Stomach (tissue), 4 donors: ENCODE measurements around the gene RPS6KA1.

ENCODE experiments used
- CTCF ChIP-seq, 7 experiments: fragments of 450-650 bp in 4 of 7; fragments of 200-600 bp in 3 of 7; sonication (generic) in 3 of 7; IDR thresholded peaks; one replicate each; pipeline ENCODE4 v1.5.1; 2016 to 2019; ENCODE audit warnings: antibody characterized with exemption in 7 of 7, control low read depth in 2 of 7, mild to moderate bottlenecking in 1 of 7
- EP300 ChIP-seq: sonication (generic); formaldehyde crosslinking; IDR thresholded peaks from one replicate; pipeline ENCODE4 v1.6.1; 2017; ENCODE audit warnings: antibody characterized with exemption
- POLR2A ChIP-seq, 4 donors: fragments of 450-650 bp; IDR thresholded peaks; one replicate each; pipeline ENCODE4 v1.6.1; 2016; ENCODE audit warnings: antibody characterized with exemption in 4 of 4, control low read depth in 2 of 4, mild to moderate bottlenecking in 1 of 4, moderate library complexity in 1 of 4
- POLR2AphosphoS5 ChIP-seq, 3 donors: sonication (generic); formaldehyde crosslinking; IDR thresholded peaks; one replicate each; pipeline ENCODE4 v1.6.1; 2016; ENCODE audit warnings: antibody characterized with exemption in 3 of 3

DNA sequence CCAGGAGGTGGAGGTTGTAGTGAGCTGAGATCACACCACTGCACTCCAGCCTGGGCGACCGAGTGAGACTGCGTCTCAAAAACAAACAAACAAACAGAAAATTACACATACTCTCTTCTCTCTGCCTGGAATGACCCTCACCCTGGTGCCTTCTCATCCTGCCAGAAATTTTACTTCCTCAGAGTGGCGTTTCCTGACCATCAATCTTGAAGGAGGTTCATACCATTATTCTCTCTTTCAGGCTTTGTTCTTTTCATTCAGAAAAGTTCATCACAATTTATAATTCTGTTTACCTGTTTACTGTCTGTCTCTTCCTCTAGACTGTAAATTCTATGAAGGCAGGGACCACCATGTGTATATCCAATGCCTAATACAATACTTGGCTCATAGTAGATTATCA lies 79.3 kb downstream of the RPS6KA1 start:
- no peak for TF ChIP-seq CTCF (IDR thresholded peaks at IDR 0.05)
- no peak for TF ChIP-seq POLR2A (IDR thresholded peaks at IDR 0.05)
- TF ChIP-seq POLR2AphosphoS5 (IDR thresholded peaks at IDR 0.05), result no peak
- TF ChIP-seq EP300, result no peak
